ENCODE results near the gene GPR108. TPM values are rescaled to one million over a fixed set of nuclear protein-coding genes. Genes with fewer than 3 reads are reported as not detected.
"Not testable (repeated sequence)": the region's sequence is repeated elsewhere in the genome, so short reads cannot be mapped to it uniquely, and the experiment has no call there.

Gene GPR108
- total RNA-seq, result 10 to 100 TPM; 60.4 to 86.3 (median 78.6) TPM

- no peaks in the 10 kb centered on the region for H3K27me3 Mint-ChIP-seq (ENCODE audit: low read depth)
- DNase-seq, result peak; percentile 98
- peaks cover 10% of the 10 kb centered on the region for H3K36me3 Mint-ChIP-seq (ENCODE audit: insufficient read depth)
- H3K4me1 Mint-ChIP-seq (ENCODE audit: low read depth), result peaks cover 35% of the 10 kb centered on the region
- peak within 1 kb of the TSS; percentile 97 for H3K4me3 Mint-ChIP-seq
- H3K9me3 Mint-ChIP-seq, result no peaks in the 10 kb centered on the region
- ATAC-seq, result peak; percentile 78 to 82
These were observed at the start of gene GPR108 for GRCh38 chr19:6737284-6737872. GPR108 (minus strand) TSS chr19:6737580; CDS start chr19:6737576, 4 bp downstream.

GRCh38 chr19:6779206-6779605 is 41.8 kb upstream of the GPR108 start:
- DNase-seq, result no peak
- Mint-ChIP-seq H3K9me3 (no peaks in the 10 kb centered on the region), H3K4me3 (no peak overlapping the region), H3K27me3 (ENCODE audit: low read depth) (no peaks in the 10 kb centered on the region), H3K4me1 (ENCODE audit: low read depth) (peaks cover 51% of the 10 kb centered on the region), H3K36me3 (ENCODE audit: insufficient read depth) (peaks cover 29% of the 10 kb centered on the region)
- ATAC-seq, result peak; percentile 53 to 58

GRCh38 chr19:6778386-6778785 is 41.0 kb upstream of the GPR108 start:
- H3K9me3 Mint-ChIP-seq, result no peaks in the 10 kb centered on the region
- ATAC-seq, result no peak
- no peak overlapping the region for H3K4me3 Mint-ChIP-seq
- DNase-seq, result no peak
- no peaks in the 10 kb centered on the region for H3K27me3 Mint-ChIP-seq (ENCODE audit: low read depth)
- peaks cover 32% of the 10 kb centered on the region for H3K36me3 Mint-ChIP-seq (ENCODE audit: insufficient read depth)
- peaks cover 51% of the 10 kb centered on the region for H3K4me1 Mint-ChIP-seq (ENCODE audit: low read depth)

- Mint-ChIP-seq H3K9me3 (no peaks in the 10 kb centered on the region), H3K36me3 (ENCODE audit: insufficient read depth) (peaks cover 32% of the 10 kb centered on the region), H3K27me3 (ENCODE audit: low read depth) (no peaks in the 10 kb centered on the region), H3K4me1 (ENCODE audit: low read depth) (peaks cover 53% of the 10 kb centered on the region), H3K4me3 (no peak overlapping the region)
- ATAC-seq (no peak), DNase-seq (no peak)
These were observed 40.1 kb upstream of the GPR108 start for GRCh38 chr19:6777434-6777833.

GRCh38 chr19:6776999-6777398 is 39.6 kb upstream of the GPR108 start:
- H3K4me3 Mint-ChIP-seq, result no peak overlapping the region
- H3K4me1 Mint-ChIP-seq (ENCODE audit: low read depth), result peaks cover 57% of the 10 kb centered on the region
- no peaks in the 10 kb centered on the region for H3K9me3 Mint-ChIP-seq
- H3K36me3 Mint-ChIP-seq (ENCODE audit: insufficient read depth), result peaks cover 32% of the 10 kb centered on the region
- H3K27me3 Mint-ChIP-seq (ENCODE audit: low read depth), result no peaks in the 10 kb centered on the region
- no peak for ATAC-seq
- no peak for DNase-seq

GRCh38 chr19:6776045-6776444 is 38.7 kb upstream of the GPR108 start:
- not testable (repeated sequence) for H3K4me3 Mint-ChIP-seq; H3K27me3 Mint-ChIP-seq (ENCODE audit: low read depth); DNase-seq; ATAC-seq; H3K9me3 Mint-ChIP-seq
- Mint-ChIP-seq H3K36me3 (ENCODE audit: insufficient read depth) (peaks cover 27% of the 10 kb centered on the region), H3K4me1 (ENCODE audit: low read depth) (peaks cover 53% of the 10 kb centered on the region)

- DNase-seq, result no peak
- Mint-ChIP-seq H3K9me3 (no peaks in the 10 kb centered on the region), H3K36me3 (ENCODE audit: insufficient read depth) (peaks cover 24% of the 10 kb centered on the region), H3K4me3 (peak overlapping the region; percentile 92), H3K27me3 (ENCODE audit: low read depth) (no peaks in the 10 kb centered on the region), H3K4me1 (ENCODE audit: low read depth) (peaks cover 51% of the 10 kb centered on the region)
- no peak for ATAC-seq
These were observed 37.7 kb upstream of the GPR108 start for GRCh38 chr19:6774821-6775707.

GRCh38 chr19:6773323-6773931 is 36.0 kb upstream of the GPR108 start:
- peaks cover 44% of the 10 kb centered on the region for H3K4me1 Mint-ChIP-seq (ENCODE audit: low read depth)
- H3K27me3 Mint-ChIP-seq (ENCODE audit: low read depth), result no peaks in the 10 kb centered on the region

GRCh38 chr19:6772866-6773322 is 35.5 kb upstream of the GPR108 start:
- no peaks in the 10 kb centered on the region for H3K27me3 Mint-ChIP-seq (ENCODE audit: low read depth)
- peaks cover 24% of the 10 kb centered on the region for H3K36me3 Mint-ChIP-seq (ENCODE audit: insufficient read depth)
- DNase-seq (no peak), ATAC-seq (peak in 1 of 2 donors; percentile 26)
- H3K4me1 Mint-ChIP-seq (ENCODE audit: low read depth), result peaks cover 44% of the 10 kb centered on the region
- H3K4me3 Mint-ChIP-seq, result peak overlapping the region; percentile 92
- no peaks in the 10 kb centered on the region for H3K9me3 Mint-ChIP-seq

More at GRCh38 chr19:6773323-6773931, 36.0 kb upstream of the GPR108 start:
- peak; percentile 69 to 72 for ATAC-seq
- peak; percentile 32 for DNase-seq
- Mint-ChIP-seq H3K9me3 (no peaks in the 10 kb centered on the region), H3K4me3 (peak overlapping the region; percentile 92), H3K36me3 (ENCODE audit: insufficient read depth) (peaks cover 24% of the 10 kb centered on the region)

GRCh38 chr19:6772028-6772865 is 34.9 kb upstream of the GPR108 start, which contains the start of gene VAV1:
VAV1 (plus strand) TSS chr19:6772708; CDS start chr19:6772808, 100 bp downstream.
- Mint-ChIP-seq H3K36me3 (ENCODE audit: insufficient read depth) (peaks cover 20% of the 10 kb centered on the region), H3K27me3 (ENCODE audit: low read depth) (no peaks in the 10 kb centered on the region), H3K4me1 (ENCODE audit: low read depth) (peaks cover 45% of the 10 kb centered on the region), H3K4me3 (peak within 1 kb of the TSS; percentile 92), H3K9me3 (no peaks in the 10 kb centered on the region)
- ATAC-seq, result peak; percentile 44 to 46
- DNase-seq, result peak; percentile 81

GRCh38 chr19:6771648-6772027 is 34.3 kb upstream of the GPR108 start:
- not testable (repeated sequence) for ATAC-seq; H3K9me3 Mint-ChIP-seq; H3K27me3 Mint-ChIP-seq (ENCODE audit: low read depth); DNase-seq
- Mint-ChIP-seq H3K4me3 (peak overlapping the region; percentile 92), H3K36me3 (ENCODE audit: insufficient read depth) (peaks cover 16% of the 10 kb centered on the region), H3K4me1 (ENCODE audit: low read depth) (peaks cover 45% of the 10 kb centered on the region)

- Mint-ChIP-seq H3K9me3 (no peaks in the 10 kb centered on the region), H3K36me3 (ENCODE audit: insufficient read depth) (peaks cover 3% of the 10 kb centered on the region), H3K4me1 (ENCODE audit: low read depth) (peaks cover 48% of the 10 kb centered on the region), H3K4me3 (no peak overlapping the region), H3K27me3 (ENCODE audit: low read depth) (no peaks in the 10 kb centered on the region)
- DNase-seq (no peak), ATAC-seq (no peak)
These were observed 31.7 kb upstream of the GPR108 start for GRCh38 chr19:6769006-6769619.

- Mint-ChIP-seq H3K4me1 (ENCODE audit: low read depth) (peaks cover 43% of the 10 kb centered on the region), H3K27me3 (ENCODE audit: low read depth) (no peaks in the 10 kb centered on the region), H3K36me3 (ENCODE audit: insufficient read depth) (no peaks in the 10 kb centered on the region), H3K4me3 (peak overlapping the region; percentile 85), H3K9me3 (no peaks in the 10 kb centered on the region)
- DNase-seq (no peak), ATAC-seq (no peak)
These were observed 30.9 kb upstream of the GPR108 start for GRCh38 chr19:6768236-6768785.
